Retinal pigment epithelial cell (primary cell): ENCODE results near the gene TSPOAP1.

Experiments used
- DNase-seq: peaks from one replicate; pipeline ENCODE4 v3.0.0-alpha.2; 2010; ENCODE audit warnings: low read depth
- H3K4me3 ChIP-seq: 2 replicates; pipeline ENCODE4 v1.5.1; 2011; ENCODE audit warnings: mild to moderate bottlenecking, low read length, control low read depth, moderate library complexity
- CTCF ChIP-seq: conservative IDR thresholded peaks from 2 replicates; pipeline ENCODE4 v1.5.1; 2011; ENCODE audit warnings: low read depth, low read length, control low read depth, inconsistent platforms

TSPOAP1 gene

GRCh38 chr17:58308173-58308984 is 20.2 kb downstream of the TSPOAP1 start:
- no peak for DNase-seq
- TF ChIP-seq CTCF = peak; percentile 54
- H3K4me3 ChIP-seq = no peak overlapping the region

GRCh38 chr17:58307468-58308172 is 21.0 kb downstream of the TSPOAP1 start:
- H3K4me3 ChIP-seq = no peak overlapping the region
- no peak for TF ChIP-seq CTCF

GRCh38 chr17:58306131-58306951 is 22.3 kb downstream of the TSPOAP1 start:
- no peak overlapping the region for H3K4me3 ChIP-seq
- TF ChIP-seq CTCF = no peak
- no peak for DNase-seq

More at GRCh38 chr17:58307468-58308172, 21.0 kb downstream of the TSPOAP1 start:
- no peak for DNase-seq

- TF ChIP-seq CTCF = no peak
- DNase-seq = no peak
- no peak overlapping the region for H3K4me3 ChIP-seq
Measured at GRCh38 chr17:58305626-58306025, 23.0 kb downstream of the TSPOAP1 start.

- no peak for TF ChIP-seq CTCF
Measured at GRCh38 chr17:58304750-58305486, 23.7 kb downstream of the TSPOAP1 start.

GRCh38 chr17:58303971-58304749 is 24.4 kb downstream of the TSPOAP1 start:
- TF ChIP-seq CTCF = peak; percentile 89
- no peak for DNase-seq
- H3K4me3 ChIP-seq = no peak overlapping the region

More at GRCh38 chr17:58304750-58305486, 23.7 kb downstream of the TSPOAP1 start:
- no peak for DNase-seq
- no peak overlapping the region for H3K4me3 ChIP-seq
